ENCODE data around the gene OSBP2.

GRCh38 chr22:30646518-30647160, 48.0 kb upstream of the OSBP2 start:
- TF ChIP-seq NFIC (IDR thresholded peaks at IDR 0.05) (no peak), CREB1 (IDR thresholded peaks at IDR 0.05; ENCODE audit: low read depth) (no peak), TAF1 (IDR thresholded peaks at IDR 0.05; ENCODE audit: low read depth) (no peak), EGR1 (IDR thresholded peaks at IDR 0.05) (no peak), FOXM1 (IDR thresholded peaks at IDR 0.05; ENCODE audit: borderline replicate concordance, low read depth) (no peak), RAD21 (IDR thresholded peaks at IDR 0.05; ENCODE audit: low read depth) (no peak), REST (IDR thresholded peaks at IDR 0.05; ENCODE audit: low read depth) (no peak), TEAD4 (IDR thresholded peaks at IDR 0.05) (no peak), YY1 (IDR thresholded peaks at IDR 0.05; ENCODE audit: low read depth) (no peak), CEBPB (IDR thresholded peaks at IDR 0.05) (no peak)

All from Ishikawa (cell line).